ENCODE data around the gene GLYATL1B.
A peak's percentile ranks its signal among the peaks of the same experiment; 100 is the strongest.
"Not testable (repeated sequence)": the region's sequence is repeated elsewhere in the genome, so short reads cannot be mapped to it uniquely, and the experiment has no call there.

GLYATL1B gene, protein sequence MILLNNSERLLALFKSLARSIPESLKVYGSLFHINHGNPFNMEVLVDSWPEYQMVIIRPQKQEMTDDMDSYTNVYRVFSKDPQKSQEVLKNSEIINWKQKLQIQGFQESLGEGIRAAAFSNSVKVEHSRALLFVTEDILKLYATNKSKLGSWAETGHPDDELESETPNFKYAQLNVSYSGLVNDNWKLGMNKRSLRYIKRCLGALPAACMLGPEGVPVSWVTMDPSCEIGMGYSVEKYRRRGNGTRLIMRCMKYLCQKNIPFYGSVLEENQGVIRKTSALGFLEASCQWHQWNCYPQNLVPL
- total RNA-seq = 0 to 0.09 (median 0) reads per million in 18 experiments

DNA sequence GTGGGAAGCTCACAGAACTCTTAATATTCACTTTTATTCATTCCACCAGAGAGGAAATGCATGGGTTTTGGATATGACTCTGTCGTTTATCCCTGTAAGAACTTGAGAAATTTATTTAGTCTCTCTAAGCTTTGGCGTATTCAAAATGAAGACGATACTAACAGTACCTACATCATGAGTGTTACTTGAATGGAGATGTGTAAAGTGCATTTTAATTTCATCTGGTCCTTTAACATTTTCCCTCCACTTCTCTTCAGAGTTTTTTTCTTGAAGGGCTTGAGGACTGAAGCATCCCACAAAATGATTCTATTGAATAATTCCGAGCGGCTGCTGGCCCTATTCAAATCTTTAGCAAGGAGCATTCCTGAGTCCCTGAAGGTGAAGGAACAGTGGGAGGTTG, at the start of gene GLYATL1B:
Gene GLYATL1B, plus strand, starts transcription at position 301 of the 400 bp plus-strand sequence. Its CDS starts 0 bp downstream, at position 301.
- not testable (repeated sequence) for DNase-seq

DNA sequence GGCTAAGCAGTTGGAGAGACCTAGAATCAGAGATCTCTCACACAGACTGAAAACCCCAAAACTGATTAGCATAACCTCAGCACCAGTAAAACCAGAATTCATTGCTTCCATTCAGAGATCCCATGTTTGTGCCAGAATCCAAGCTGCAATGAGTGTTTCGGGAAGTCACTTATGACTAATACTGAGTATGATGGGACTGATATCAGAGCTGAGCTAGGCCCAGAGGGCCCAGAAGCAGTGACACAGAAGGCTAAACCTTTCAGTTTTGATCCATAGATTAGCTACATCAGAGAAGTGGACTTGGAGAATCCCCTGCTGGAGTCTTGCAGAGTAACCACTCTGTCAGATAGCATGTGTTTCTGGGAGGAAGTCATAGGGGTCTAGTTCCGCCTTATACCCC, 49.6 kb upstream of the GLYATL1B start:
- DNase-seq = not testable (repeated sequence)

DNA sequence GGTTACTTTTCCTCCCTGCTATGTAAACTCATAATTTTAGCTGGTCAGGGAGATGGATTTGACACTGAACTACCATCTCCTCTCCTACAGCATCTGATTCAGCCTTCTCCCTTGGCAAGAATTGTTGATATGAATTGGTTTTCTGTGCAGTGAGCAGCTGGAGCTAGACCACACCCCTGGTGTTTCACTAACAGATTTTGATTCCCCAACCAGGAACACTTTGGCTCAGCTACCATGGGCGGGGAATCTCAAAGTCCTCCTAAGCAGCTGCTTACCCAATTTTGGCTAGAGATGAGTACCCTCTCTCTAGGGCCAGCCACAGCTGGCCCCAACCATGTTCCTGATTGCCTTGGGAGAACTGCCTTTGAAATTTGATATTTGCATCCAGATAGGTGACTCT, 48.7 kb upstream of the GLYATL1B start:
- not testable (repeated sequence) for DNase-seq

DNA sequence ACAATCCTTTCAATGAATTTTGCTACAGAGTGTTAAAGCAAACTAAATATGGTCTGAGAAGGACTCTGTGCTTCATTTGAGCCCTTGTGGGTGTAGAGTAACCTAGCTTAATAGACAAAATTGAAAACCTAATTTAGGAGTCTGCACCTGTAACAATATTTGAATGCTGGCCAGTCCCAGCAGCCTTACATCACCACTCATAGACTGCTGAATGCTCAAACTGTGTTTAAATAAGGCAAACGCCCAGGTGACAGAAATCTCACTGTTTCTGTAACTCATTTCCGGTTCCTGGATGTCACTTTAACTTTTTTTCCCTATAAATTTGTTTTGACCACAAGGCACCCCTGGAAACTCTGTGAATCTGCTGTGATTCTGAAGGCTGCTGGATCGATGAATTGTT, 45.5 kb upstream of the GLYATL1B start:
- DNase-seq = no peak

DNA sequence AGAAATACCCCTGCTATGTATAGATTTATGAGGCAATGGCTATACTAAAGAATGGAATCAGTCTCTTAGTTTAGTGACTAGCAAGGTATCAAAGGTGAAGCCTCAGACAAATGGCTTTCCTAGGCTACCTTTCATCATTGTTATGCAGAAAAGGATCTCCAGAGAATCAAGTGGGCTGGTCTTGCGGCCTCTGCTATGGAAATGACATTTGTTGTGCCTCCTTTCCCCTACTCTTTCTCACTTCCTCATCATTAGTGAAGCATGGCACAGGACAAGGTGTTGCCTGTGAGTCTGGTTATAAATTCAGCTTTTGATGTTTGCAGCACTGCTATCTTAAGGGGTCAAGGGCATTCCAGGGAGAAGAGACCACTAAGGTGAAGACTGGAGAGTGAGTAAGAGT, 34.7 kb upstream of the GLYATL1B start:
- not testable (repeated sequence) for DNase-seq

DNA sequence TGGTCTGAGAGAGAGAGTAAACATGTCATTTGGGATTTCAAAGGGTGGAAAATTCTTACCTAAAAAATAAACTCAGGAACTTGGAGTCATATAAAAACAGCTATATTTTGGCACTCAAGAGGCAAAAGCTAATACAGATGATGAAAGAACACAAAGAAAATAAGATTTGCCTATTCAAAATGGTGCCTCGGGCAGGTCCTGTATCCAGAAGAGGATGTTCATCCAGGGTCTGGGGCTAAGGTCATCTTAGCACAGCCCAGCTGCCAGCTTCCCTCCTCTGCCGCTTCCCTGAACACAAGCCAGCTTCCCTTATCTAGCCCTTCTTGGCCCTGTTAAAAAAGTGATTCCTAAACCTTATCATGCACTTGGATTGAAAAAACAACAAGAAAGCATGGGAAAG, 33.8 kb upstream of the GLYATL1B start:
- DNase-seq = peak; percentile 20 to 34

DNA sequence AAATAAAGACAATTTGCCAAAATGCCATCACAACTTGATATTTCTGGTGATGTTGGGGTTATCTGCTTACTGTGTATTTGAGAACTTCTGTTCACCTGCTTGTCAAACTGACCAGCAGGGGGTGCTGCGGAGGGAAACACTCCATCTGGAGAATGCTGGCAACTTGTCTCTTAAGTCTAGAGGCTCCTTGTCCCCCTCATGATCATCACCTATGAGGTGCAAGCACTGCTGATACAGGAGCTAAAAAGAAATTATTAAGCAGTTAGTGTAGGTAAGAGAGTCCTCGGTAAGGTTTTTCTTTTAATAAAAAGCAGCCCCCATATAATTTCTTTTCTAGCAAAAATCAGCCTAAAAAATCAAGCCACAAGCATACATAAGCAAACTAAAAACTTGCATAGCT, 32.7 kb upstream of the GLYATL1B start:
- peak; percentile 59 to 64 for DNase-seq

DNA sequence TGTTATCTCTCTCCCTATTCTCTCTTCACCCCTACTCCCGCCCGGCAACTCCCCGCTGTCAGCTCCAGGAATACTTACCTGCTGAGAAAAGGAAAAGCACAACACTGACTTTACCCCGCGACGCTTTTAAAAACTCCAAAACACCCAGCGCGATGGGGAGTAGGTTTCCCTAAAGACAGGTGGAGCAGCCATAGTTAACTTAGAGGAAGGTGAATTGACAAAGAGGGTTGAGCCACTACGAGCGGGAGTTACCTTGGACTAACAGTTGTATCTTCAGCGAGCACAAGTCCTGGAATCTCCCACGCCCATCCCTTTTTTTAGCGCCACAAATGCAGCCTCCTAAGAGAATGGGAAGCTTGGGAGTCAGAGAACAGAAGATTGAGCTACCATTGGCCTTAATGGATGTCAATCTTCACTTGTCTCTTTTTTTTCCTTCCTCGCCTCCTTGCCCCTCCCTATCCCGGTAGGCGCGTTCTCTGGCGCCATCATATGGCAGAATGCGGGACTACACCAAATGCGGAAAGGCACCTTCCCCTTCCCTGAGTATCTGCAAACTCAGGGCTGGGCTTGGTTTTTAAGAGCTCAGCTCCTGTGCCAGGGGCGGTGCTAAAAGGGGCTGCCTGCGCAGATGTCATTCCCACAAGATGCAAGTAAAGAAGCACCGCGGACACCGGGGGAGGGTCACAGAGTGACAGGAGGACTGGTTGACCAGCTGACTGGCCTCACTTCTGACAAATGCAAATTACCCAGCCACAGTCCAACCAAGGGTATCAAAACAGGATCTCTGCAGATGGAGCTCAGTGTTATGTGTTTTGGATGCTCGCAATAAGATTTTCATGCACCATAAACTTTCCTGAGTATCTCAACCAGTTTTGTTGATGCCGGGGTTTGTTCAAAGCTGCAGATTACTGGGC, 27.7 kb upstream of the GLYATL1B start:
- DNase-seq = peak; percentile 90 to 97

DNA sequence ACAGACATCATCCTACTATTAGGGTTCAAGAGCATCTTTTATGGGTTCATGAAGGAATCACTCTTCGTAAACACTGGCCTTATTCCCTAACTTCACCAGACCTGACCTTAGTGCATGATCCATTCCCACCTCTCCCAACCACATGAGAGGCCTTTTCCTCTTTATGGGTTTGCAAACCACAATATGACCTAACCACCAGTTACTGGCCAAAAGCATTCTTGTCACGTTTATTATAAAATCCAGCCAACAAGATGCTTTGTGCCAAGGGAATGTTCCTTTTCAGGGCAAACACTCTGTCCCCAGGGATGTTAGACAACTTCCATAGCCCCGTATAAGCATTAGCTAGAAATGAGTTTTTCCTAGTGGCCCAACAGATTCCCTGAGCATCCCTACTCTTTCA, 26.0 kb upstream of the GLYATL1B start:
- DNase-seq = not testable (repeated sequence)

DNA sequence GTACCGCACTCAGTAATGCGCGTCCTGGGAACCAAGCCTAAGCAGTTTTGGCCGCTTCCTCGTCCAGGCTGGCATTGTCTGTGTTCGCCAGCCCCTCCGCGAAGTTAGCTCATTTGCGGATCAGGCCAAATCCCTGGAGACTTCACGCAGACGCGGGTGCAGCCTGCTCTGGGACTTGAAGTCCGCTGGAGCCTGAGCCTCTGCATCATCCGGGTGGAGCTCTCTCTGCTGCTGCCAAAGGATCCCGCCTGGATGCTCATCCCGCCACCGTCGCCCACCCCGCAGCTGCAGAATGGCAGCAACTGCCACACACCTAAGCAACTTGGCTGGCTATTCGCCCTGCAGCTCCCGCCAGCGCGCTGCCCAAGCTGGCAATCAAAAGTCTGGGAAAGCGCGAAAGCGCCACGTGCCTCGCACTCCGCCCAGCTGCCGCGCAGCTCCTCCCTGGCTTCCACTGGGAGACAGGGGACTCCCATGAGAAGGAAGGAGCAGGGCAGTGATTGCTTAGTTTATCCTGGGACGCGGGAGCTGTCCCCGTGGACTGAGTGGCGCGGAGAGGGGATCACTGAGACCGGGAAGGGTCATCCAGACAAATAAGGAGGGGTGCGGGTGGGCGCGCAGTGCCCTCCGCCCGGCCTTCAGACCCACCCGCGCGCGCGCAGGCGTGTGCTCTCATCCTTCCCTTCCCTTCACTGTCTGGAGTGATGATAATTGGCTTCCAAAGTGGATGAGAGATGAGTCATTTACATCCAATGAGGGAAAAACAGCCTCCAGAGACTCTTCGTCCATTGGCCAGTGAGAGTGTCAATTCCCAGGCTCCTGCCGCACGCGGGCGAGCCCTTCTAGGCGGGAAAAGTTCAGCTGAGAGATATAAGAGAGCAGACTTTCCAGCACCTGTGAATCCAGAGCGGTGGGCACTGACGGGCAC, 23.2 kb upstream of the GLYATL1B start:
- no peak for DNase-seq

DNA sequence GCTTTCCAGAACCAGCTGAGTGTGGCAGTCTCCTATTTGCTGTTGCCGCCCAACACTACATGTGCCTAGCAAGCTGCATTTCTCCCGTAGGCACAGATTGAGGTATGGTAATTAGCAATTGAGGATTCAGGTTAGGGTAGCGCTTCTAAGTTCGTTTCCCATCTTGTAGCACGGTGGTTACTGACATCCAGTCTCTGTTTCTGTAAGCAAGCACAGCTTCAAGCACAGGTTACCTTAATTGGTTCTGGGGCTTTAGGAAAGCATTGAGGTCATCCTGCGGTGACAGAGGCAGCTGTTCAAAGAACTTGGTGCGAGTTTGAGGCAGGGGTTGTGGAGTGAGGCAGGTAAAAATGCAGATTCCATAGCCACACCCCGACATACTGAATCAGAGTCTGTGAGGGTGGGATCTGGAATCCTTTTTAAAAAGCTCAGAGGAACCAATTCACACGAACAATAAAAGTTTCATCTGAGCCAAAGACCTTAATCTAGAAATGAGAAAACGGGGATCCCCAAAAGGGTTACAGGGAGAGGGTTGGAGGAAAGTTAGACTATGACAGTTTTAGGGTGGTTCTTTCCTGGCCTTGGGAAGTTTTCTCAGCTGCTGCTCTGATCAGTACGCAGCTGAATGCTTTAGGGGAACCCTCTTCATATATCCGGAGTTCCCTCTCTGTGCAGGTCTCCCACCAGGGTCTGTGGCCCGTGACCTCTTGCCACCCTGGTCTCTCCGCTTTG, 21.9 kb upstream of the GLYATL1B start:
- not testable (repeated sequence) for DNase-seq

DNA sequence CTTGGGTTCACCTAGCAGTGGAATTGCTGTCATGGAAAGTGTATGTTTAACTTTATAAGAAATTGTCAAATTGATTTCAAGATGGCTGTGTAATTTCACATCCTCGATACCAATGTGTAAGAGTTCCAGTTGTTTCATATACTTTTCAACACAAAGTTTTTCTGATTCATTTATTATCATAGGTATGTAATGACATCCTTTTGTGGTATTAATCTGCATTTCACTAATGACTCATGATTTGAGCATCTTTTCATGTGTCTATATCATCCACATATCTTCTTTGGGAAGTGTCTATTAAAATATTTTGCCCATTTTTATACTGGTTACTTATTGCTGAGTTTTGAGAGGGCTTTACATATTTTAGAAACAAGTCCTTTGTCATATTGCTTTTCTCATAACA, 17.0 kb upstream of the GLYATL1B start:
- no peak for DNase-seq

DNA sequence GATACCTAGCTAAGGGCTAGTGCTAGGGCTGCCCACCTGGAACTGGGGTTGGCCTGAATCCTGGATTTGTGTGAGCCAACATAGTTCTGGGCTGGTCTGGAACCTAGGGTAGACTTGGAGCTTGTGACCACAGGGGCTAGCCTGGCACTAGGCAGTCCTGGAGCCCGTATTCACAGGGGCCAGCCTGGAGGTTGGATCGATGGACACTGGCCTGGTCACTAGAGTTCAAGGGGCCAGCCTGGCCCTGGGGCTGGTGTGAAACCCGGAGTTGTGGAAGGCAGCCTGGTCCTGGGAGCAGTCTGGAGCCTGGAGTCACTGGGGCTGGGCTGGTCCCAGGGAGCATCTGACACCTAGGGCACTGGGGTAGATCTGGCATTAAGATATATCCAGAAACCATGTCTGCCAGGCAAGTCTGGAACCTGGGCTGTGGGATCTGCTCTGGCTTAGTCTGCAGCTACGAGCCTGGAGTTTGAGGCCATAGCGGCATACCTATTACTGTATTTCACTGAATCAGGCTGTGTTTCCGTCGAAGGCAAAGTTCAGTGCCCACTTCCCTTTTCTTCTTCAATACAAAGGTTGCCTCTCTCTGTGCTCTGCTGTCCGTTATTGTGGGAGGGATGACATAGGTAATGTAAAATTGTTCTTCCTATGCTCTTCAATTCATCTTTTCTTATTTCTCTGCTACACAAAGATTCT, 9.1 kb upstream of the GLYATL1B start:
- DNase-seq = no peak

DNA sequence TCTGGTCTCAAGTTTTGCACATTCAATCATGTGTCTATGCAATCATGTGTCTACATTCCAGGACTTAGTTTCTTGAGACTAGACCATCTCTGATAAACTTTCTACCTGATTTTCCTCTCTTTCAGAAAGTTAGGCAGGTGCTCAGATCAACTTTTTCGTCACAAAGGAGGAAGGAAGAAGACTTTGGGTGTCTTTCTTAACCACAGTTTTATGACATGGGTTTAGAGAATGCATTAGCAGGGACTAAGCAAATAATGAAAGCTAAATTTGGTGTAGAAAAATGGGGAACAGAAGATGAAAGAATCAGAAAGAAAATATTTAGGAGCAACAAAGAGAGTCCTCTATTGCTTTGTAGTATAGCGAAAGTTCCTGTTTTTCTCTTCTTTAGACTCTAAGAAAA, 7.7 kb upstream of the GLYATL1B start:
- DNase-seq = no peak

DNA sequence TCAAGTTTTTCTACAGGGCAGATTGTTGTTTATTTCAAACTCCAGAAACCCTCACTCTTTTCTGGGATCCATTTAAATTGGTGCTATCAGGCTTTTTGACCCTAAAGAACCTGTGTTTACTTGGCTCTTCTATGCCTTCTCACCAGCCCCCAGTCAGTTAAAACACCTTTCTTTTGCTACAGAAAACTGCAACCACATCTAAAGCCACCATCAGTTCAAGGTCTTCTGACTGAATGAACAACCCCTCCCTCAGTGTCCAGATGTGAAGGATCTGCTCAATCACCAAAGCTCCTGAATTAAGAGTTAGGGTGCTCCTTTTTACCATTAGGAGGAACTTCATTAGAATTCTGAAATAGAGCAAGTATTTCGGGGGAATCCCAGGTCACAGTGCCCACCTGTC, 7.0 kb upstream of the GLYATL1B start:
- no peak for DNase-seq

DNA sequence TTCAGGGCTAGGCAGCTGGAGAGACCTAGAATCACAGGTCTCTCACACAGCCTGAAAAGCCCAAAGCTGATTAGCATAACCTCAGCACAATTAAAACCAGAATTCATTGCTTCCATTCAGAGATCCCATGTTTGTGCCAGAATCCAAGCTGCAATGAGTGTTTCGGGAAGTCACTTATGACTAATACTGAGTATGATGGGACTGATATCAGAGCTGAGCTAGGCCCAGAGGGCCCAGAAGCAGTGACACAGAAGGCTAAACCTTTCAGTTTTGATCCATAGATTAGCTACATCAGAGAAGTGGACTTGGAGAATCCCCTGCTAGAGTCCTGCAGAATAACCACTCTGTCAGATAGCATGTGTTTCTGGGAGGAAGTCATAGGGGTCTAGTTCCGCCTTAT, 5.7 kb upstream of the GLYATL1B start:
- DNase-seq = not testable (repeated sequence)

DNA sequence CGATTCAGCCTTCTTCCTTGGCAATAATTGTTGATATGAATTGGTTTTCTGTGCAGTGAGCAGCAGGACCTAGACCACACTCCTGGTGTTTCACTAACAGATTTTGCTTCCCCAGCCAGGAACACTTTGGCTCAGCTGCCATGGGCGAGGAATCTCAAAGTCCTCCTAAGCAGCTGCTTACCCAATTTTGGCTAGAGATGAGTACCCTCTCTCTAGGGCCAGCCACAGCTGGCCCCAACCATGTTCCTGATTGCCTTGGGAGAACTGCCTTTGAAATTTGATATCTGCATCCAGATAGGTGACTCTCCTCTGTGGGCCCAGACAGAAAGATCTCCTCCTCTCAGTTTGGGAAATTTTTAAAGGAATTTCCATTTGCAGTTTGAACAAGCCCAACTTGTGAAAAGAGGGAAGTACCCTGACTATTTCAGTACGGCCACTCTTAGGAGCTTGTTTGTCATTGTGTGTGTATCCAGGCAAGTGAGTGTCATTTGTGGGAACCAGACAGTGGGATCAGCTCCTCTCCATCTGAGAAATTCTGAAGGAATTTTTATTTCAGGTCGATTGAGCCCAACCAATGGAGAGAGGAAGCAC, 4.6 kb upstream of the GLYATL1B start:
- not testable (repeated sequence) for DNase-seq

DNA sequence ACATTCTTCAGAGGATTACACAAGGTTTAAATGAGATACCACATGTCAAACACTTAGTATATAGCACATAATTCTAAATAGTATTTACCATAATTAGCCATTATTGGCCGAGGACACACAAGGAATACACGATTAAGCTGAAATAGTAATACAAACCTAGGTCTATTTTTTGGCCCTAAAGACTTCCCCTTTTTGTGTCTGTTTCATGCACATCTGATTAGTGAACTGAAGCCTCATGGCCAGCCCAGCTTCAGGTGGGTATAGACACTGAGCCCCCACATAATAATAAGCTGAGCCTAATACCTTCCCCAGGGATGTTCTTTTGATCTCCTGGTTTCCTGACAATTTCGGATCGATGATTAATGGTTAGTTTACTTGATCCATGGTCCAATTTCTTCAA, 2.1 kb downstream of the GLYATL1B start:
- no peak for DNase-seq

DNA sequence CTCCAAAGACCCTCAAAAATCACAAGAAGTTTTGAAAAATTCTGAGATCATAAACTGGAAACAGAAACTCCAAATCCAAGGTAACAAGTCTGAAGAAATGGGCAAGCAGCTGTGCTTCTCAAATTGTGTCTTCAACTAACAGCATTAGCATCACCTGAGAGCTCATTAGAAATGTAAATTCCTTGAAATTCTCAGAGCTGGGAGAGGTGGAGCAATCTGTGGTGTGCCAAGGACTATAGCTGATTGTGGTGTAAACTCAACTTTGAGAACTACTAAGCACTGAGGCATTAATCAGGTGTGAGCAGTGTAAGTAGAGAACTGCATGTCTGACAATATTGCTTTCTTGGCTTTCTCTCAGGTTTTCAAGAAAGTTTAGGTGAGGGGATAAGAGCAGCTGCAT, 7.5 kb downstream of the GLYATL1B start:
- DNase-seq = not testable (repeated sequence)

DNA sequence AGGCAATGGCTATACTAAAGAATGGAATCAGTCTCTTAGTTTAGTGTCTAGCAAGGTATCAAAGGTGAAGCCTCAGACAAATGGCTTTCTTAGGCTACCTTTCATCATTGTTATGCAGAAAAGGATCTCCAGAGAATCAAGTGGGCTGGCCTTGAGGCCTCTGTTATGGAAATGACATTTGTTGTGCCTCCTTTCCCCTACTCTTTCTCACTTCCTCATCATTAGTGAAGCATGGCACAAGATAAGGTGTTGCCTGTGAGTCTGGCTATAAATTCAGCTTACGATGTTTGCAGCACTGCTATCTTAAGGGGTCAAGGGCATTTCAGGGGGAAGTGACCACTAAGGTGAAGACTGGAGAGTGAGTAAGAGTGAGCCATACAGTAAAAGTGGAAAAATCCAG, 9.1 kb downstream of the GLYATL1B start:
- DNase-seq = not testable (repeated sequence)
